Measurements from ENCODE around the gene SLC40A1. TPM values are rescaled to one million over a fixed set of nuclear protein-coding genes. Genes with fewer than 3 reads are reported as not detected.

SLC40A1 gene
- total and polyA plus RNA-seq, 3 donors from 2014 or later: 52.3 to 64.0 (median 58.7) TPM

DNA sequence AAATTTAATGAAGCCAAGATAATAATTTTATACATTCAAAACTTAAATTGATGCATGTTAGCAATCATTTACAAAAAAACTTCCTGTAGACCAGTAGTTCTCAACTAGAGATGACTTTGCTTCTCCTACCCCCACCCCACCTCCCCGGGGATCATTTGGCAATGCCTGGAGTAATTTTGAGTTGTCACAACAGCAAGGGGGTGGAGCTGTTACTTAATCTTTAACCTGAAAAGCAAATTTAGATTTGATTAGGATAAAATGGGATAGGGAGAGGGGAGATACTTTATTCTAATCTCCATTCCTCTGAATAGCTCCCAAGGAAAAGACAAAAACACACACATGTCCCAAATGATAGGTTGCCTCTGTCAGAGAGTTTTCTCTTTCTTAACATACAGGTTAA, 4.2 kb downstream of the SLC40A1 start:
- DNase-seq: no peak
- H3K27me3 ChIP-seq: no peaks in the 10 kb centered on the region
- no peak overlapping the region for H3K4me3 ChIP-seq
- no peak for TF ChIP-seq POLR2A (IDR thresholded peaks at IDR 0.05)
- TF ChIP-seq, protein P1, sequence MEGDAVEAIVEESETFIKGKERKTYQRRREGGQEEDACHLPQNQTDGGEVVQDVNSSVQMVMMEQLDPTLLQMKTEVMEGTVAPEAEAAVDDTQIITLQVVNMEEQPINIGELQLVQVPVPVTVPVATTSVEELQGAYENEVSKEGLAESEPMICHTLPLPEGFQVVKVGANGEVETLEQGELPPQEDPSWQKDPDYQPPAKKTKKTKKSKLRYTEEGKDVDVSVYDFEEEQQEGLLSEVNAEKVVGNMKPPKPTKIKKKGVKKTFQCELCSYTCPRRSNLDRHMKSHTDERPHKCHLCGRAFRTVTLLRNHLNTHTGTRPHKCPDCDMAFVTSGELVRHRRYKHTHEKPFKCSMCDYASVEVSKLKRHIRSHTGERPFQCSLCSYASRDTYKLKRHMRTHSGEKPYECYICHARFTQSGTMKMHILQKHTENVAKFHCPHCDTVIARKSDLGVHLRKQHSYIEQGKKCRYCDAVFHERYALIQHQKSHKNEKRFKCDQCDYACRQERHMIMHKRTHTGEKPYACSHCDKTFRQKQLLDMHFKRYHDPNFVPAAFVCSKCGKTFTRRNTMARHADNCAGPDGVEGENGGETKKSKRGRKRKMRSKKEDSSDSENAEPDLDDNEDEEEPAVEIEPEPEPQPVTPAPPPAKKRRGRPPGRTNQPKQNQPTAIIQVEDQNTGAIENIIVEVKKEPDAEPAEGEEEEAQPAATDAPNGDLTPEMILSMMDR (IDR thresholded peaks at IDR 0.05): no peak
- no peaks in the 10 kb centered on the region for H3K36me3 ChIP-seq (ENCODE audit: low read depth, missing control alignments)
- H3K9me3 ChIP-seq: no peaks in the 10 kb centered on the region
- WGBS, 2 donors: 65 to 67% methylated on average over 1 of the region's 1 CpG
- intact Hi-C loops (cut with DNase I; ENCODE audit: low total_unique reads): no loop called here
- H3K4me1 ChIP-seq: peaks cover 9% of the 10 kb centered on the region
- peak overlapping the region in 1 of 2 donors; percentile 76 for H3K27ac ChIP-seq

DNA sequence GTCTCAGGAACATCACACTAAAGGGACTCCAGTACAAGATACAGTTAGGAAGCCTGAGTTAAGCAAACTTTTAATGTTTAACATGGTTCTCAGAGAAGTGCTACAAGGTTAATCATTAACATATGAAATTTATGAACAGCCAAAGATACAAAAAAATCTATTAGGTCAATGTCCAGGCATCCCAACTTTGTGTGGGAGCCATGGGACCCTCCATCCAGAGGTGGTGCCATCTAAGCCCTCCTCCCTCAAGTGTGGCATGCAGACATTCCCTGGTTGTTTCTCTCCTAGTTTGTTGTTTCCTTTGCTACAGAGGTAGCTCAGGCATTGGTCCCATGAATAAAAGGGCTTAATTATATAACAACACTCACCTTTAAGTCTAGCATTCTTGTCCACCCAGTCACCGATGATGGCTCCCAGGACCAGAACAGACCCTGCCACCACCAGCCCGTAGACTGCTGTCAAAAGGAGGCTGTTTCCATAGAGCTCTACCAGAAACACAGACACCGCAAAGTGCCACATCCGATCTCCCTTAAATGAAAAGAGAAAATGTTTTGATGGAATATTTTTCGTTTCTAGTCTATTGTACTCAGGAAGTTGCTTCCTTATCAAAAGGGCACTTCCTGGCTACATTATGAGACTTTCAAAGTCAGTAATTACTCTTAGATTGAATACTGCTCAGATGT, 5.7 kb downstream of the SLC40A1 start:
- Histone ChIP-seq H3K27me3 (no peaks in the 10 kb centered on the region), H3K4me1 (peaks cover 9% of the 10 kb centered on the region), H3K36me3 (ENCODE audit: low read depth, missing control alignments) (no peaks in the 10 kb centered on the region), H3K9me3 (no peaks in the 10 kb centered on the region), H3K27ac (peak overlapping the region in 1 of 2 donors; percentile 76), H3K4me3 (no peak overlapping the region)
- WGBS, 2 donors: 66 to 74% methylated on average over 5 of the region's 5 CpGs
- TF ChIP-seq, protein P1 (IDR thresholded peaks at IDR 0.05): no peak
- no peak for TF ChIP-seq POLR2A (IDR thresholded peaks at IDR 0.05)
- no peak for DNase-seq
- intact Hi-C loops (cut with DNase I; ENCODE audit: low total_unique reads): no loop called here

DNA sequence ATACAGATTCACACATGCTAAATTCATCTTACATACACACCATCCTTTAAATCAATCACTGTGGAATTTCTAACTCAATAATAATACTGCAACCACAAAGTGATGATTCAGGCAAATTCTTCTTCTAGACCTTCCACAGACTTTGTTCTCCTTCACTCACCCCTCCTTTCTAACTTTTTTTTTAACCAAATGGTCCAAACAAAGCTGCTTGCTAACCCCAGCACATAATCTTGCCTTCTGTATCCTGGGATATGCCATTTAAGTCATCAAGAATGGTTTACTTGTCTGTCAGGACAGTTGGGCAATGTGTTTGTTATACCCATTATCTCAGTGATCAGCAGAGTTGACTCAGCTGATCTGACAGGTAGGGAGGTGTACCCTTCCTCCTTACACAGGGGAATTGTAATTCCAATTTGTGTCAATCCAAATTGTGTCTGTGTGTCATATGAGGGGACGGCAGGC, 10.0 kb downstream of the SLC40A1 start:
- no peak for DNase-seq
- WGBS, 2 donors: 84 to 100% methylated on average over 1 of the region's 1 CpG

DNA sequence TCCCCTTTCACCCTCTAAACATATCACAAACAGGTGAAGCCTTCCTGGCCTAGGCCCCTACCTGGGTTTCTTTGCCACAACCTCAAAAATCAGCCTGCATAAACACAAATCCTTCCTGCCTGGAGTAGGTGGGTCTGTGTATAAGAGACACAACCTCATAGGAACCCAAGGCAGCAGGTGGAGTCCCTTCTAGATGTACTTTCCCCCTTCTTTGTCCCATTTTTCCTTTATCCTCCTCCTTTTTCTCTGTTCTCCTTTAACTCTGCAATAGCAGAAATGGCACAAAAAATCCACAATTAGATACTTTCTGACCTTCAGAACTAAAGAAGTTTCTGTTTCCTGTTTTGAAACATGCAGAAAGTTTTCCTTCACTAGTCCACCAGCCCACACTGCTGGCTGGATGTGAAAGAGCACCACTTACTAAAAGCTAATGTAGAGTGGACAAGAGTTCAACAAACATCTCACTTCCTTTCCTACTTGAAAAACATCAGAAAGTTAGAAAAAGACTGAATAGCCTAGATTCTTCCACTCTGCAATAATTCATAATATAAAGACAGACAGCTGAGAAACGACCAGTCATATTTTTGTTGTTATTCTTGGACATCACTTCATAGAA, 11.2 kb downstream of the SLC40A1 start:
- 27 to 28% methylated on average over 1 of the region's 1 CpG for whole genome bisulfite sequencing, 2 donors
- Histone ChIP-seq H3K27me3 (no peaks in the 10 kb centered on the region), H3K36me3 (ENCODE audit: low read depth, missing control alignments) (no peaks in the 10 kb centered on the region), H3K4me3 (no peak overlapping the region), H3K4me1 (peaks cover 38% of the 10 kb centered on the region), H3K27ac (peak overlapping the region; percentile 48 to 67), H3K9me3 (no peaks in the 10 kb centered on the region)
- intact Hi-C loops (cut with DNase I; ENCODE audit: low total_unique reads): no loop called here
- TF ChIP-seq, protein P1 (IDR thresholded peaks at IDR 0.05): no peak
- no peak for TF ChIP-seq POLR2A (IDR thresholded peaks at IDR 0.05)
- DNase-seq: peak; percentile 52

More for the DNA sequence above, 10.0 kb downstream of the SLC40A1 start:
- H3K36me3 ChIP-seq (ENCODE audit: low read depth, missing control alignments): no peaks in the 10 kb centered on the region
- no peak for TF ChIP-seq POLR2A (IDR thresholded peaks at IDR 0.05)
- TF ChIP-seq, protein P1 (IDR thresholded peaks at IDR 0.05): no peak
- H3K27ac ChIP-seq: no peak overlapping the region
- no peaks in the 10 kb centered on the region for H3K27me3 ChIP-seq
- H3K4me3 ChIP-seq: no peak overlapping the region
- no peaks in the 10 kb centered on the region for H3K9me3 ChIP-seq
- H3K4me1 ChIP-seq: peaks cover 37% of the 10 kb centered on the region
- intact Hi-C loops (cut with DNase I; ENCODE audit: low total_unique reads): no loop called here
